ENCODE measurements around the gene TMPRSS9. TPM values are rescaled to one million over a fixed set of nuclear protein-coding genes. Genes with fewer than 3 reads are reported as not detected.
A peak's percentile ranks its signal among the peaks of the same experiment; 100 is the strongest.

TMPRSS9 gene
- total and polyA plus RNA-seq, 2 of the 13 experiments (the other 11 are each of a cell fraction or from before 2014, with no cell fraction given), result 2.5 to 5.2 TPM

DNA sequence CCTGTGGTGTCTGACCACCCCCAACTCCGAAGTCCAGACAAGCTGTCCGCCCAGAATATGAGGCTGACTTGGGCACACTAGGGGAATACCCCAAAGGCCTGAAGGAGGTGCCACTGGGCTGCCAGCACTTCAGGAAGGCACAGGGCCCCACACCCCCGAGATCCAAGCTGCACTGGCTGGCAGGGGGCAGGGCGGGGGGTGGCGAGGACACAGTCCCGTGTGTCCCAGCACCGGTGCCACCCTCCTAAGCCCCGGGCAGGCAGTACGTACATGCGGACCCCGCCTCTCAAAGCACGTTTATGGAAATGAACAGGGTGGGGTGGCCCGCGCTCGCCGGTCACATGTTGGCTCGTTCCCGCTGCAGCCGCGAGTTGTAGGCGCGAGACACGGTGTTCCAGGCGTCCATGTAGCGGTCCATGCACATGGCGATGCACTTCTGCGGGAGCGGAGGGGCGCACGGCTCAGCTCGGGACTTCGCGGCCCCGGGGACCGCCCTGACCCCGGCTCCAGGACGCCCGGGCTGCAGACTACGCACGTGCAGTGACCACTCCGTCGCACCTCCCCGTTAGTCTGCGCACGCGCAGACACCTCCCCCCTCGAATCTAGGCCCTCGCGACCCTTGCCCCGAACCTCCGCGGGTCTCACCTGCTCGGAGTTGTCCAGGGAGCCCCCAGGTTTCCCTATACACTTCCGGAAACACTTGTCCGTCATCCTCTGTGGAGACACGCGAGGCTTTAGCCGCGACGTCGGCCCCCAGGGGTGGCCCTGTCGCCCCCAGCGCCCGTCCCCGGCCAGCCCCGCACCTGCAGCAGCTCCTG is 66.8 kb downstream of the TMPRSS9 start (continued):
- TF ChIP-seq, protein P1, sequence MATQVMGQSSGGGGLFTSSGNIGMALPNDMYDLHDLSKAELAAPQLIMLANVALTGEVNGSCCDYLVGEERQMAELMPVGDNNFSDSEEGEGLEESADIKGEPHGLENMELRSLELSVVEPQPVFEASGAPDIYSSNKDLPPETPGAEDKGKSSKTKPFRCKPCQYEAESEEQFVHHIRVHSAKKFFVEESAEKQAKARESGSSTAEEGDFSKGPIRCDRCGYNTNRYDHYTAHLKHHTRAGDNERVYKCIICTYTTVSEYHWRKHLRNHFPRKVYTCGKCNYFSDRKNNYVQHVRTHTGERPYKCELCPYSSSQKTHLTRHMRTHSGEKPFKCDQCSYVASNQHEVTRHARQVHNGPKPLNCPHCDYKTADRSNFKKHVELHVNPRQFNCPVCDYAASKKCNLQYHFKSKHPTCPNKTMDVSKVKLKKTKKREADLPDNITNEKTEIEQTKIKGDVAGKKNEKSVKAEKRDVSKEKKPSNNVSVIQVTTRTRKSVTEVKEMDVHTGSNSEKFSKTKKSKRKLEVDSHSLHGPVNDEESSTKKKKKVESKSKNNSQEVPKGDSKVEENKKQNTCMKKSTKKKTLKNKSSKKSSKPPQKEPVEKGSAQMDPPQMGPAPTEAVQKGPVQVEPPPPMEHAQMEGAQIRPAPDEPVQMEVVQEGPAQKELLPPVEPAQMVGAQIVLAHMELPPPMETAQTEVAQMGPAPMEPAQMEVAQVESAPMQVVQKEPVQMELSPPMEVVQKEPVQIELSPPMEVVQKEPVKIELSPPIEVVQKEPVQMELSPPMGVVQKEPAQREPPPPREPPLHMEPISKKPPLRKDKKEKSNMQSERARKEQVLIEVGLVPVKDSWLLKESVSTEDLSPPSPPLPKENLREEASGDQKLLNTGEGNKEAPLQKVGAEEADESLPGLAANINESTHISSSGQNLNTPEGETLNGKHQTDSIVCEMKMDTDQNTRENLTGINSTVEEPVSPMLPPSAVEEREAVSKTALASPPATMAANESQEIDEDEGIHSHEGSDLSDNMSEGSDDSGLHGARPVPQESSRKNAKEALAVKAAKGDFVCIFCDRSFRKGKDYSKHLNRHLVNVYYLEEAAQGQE (IDR thresholded peaks at IDR 0.05; ENCODE audit: borderline replicate concordance in 1 of 2, low read depth in 1 of 2, low read length in 2 of 2), result no peak
- TF ChIP-seq NFE2L1 (CRISPR knock-in tag; IDR thresholded peaks at IDR 0.05; ENCODE audit: borderline replicate concordance) (peak; percentile 65; the same call in 1 of the 2 replicates), ATAD3A (CRISPR knock-in tag; IDR thresholded peaks at IDR 0.05) (no peak), ZNF549 (CRISPR knock-in tag; IDR thresholded peaks at IDR 0.05) (no peak), ZNF598 (CRISPR knock-in tag; IDR thresholded peaks at IDR 0.05; ENCODE audit: borderline replicate concordance) (no peak), ZBTB42 (CRISPR knock-in tag; IDR thresholded peaks at IDR 0.05) (no peak), ELF4 (CRISPR knock-in tag; IDR thresholded peaks at IDR 0.05; ENCODE audit: borderline replicate concordance) (no peak), HBP1 (CRISPR knock-in tag; IDR thresholded peaks at IDR 0.05; ENCODE audit: low read depth) (no peak), SRF (IDR thresholded peaks at IDR 0.05; ENCODE audit: low read depth, low read length) (no peak), GPN1 (CRISPR knock-in tag; IDR thresholded peaks at IDR 0.05; ENCODE audit: borderline replicate concordance) (no peak), ZC3H4 (CRISPR knock-in tag; IDR thresholded peaks at IDR 0.05; ENCODE audit: borderline replicate concordance) (no peak), TGIF2 (CRISPR knock-in tag; IDR thresholded peaks at IDR 0.05) (no peak), ZNF619 (CRISPR knock-in tag; IDR thresholded peaks at IDR 0.05) (no peak), ZNF264 (CRISPR knock-in tag; IDR thresholded peaks at IDR 0.05) (no peak), PCBP1 (IDR thresholded peaks at IDR 0.05; ENCODE audit: borderline replicate concordance, low read depth, low read length) (no peak)
- TF ChIP-seq, protein P2, sequence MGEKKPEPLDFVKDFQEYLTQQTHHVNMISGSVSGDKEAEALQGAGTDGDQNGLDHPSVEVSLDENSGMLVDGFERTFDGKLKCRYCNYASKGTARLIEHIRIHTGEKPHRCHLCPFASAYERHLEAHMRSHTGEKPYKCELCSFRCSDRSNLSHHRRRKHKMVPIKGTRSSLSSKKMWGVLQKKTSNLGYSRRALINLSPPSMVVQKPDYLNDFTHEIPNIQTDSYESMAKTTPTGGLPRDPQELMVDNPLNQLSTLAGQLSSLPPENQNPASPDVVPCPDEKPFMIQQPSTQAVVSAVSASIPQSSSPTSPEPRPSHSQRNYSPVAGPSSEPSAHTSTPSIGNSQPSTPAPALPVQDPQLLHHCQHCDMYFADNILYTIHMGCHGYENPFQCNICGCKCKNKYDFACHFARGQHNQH (CRISPR knock-in tag; IDR thresholded peaks at IDR 0.05), result no peak; the same call in 1 of the 2 replicates
- TF ChIP-seq, protein P3, sequence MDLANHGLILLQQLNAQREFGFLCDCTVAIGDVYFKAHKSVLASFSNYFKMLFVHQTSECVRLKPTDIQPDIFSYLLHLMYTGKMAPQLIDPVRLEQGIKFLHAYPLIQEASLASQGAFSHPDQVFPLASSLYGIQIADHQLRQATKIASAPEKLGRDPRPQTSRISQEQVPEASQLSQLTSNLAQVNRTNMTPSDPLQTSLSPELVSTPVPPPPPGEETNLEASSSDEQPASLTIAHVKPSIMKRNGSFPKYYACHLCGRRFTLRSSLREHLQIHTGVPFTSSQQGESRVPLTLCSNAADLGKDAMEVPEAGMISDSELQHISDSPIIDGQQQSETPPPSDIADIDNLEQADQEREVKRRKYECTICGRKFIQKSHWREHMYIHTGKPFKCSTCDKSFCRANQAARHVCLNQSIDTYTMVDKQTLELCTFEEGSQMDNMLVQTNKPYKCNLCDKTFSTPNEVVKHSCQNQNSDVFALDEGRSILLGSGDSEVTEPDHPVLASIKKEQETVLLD (CRISPR knock-in tag; IDR thresholded peaks at IDR 0.05; ENCODE audit: low read depth), result no peak
- TF ChIP-seq, protein P4, sequence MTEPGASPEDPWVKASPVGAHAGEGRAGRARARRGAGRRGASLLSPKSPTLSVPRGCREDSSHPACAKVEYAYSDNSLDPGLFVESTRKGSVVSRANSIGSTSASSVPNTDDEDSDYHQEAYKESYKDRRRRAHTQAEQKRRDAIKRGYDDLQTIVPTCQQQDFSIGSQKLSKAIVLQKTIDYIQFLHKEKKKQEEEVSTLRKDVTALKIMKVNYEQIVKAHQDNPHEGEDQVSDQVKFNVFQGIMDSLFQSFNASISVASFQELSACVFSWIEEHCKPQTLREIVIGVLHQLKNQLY (CRISPR knock-in tag; IDR thresholded peaks at IDR 0.05), result no peak
